NCI-H748 treated with DMSO at 0.1 percent for 48 hours (cell line): ENCODE data around the gene HOXB2.
A peak's percentile ranks its signal among the peaks of the same experiment; 100 is the strongest.

Source experiments
- DNase-seq: peaks from one replicate; lab custom pipeline; 2025; lab: John Stamatoyannopoulos, UW

HOXB2 gene

GRCh38 chr17:48565925-48566710 lies 21.2 kb upstream of the HOXB2 start:
- no peak for DNase-seq

GRCh38 chr17:48565022-48565554 lies 20.2 kb upstream of the HOXB2 start:
- DNase-seq = no peak

GRCh38 chr17:48564188-48565021 lies 19.5 kb upstream of the HOXB2 start:
- DNase-seq = no peak

- DNase-seq = no peak
Measured at GRCh38 chr17:48563867-48564187, 18.9 kb upstream of the HOXB2 start.

DNA sequence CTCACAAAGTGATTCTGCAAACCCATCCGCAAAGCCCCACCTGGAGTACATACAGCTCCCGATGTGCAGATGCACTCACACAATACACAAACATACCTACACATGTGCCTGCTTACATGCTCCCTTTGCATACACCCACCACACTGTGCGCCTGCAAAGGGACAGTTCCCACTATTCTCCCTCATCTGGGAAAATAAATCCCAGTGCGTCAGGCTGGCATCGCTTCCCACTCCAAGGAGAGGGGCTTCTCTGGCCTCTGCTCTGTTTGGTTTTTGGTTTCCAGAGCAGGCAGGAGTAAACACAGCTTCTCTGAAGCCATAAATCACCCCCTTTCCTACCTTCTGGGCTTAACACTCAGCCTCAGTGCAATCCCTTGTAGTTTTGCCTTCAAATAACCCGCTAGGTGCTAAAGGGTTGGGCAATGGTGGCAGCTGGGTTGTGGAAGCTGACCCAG lies 18.5 kb upstream of the HOXB2 start:
- no peak for DNase-seq

DNA sequence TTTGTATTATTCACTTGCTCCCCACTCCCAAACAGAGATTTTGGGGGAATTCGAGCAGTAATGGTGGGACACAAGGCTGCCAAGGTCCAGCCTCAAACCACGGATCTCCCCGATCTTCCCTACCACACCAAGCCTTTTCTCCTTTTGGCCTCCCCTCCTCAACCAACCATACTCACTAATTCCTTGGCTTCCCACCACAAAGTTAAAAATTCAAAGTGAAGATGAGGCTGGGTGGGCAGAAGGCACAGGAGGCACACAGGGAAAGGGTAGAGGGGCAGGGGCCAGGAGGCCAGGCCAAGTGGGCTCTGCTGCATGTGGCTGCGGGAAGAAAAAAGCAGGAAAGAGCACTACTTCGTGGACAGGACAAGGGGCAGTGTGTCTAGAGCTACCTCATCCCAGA lies 18.0 kb upstream of the HOXB2 start:
- no peak for DNase-seq

DNA sequence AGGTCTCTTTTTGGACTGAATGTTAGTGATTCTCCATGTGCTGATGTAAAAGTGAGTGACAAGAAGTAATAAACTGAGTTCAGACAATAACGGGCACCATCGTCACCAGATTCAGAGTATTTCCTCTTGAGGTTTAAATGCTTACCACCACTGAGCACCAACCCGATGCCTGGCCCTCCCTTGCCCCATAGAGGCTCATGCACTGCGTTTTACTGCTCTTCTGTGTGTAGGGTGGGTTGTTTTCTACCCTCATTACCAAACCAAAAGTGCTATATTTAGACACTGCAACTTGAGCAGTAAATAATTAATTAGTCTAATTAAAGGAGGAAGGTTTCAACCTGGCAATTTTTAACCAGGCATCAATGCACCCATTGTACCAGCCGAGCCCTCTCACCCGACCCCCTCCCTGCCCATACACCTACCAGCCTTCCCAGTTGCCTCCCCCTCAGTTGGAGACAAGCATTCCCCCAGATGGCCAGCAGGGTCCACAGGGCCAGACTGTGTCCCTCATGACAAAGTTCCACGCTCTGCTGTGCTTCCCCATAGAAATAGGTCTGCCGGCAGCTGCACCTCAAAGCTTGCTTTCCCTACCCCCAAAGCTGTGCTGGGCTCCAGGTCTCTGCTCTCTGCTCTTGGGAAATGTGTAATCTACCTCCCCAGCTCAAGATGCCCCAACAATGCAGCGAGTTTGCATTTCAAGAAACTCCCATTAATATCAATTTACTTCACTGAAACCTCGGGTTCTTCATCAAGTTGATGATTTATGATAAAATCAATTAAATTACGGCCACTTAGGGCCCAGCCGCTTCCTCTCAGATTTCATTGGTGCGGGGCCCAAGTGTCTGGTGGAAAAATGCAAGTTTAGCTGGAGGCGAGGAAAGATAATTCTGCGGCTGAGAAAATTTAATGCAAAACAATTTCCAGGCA lies 17.2 kb upstream of the HOXB2 start:
- DNase-seq = no peak

DNA sequence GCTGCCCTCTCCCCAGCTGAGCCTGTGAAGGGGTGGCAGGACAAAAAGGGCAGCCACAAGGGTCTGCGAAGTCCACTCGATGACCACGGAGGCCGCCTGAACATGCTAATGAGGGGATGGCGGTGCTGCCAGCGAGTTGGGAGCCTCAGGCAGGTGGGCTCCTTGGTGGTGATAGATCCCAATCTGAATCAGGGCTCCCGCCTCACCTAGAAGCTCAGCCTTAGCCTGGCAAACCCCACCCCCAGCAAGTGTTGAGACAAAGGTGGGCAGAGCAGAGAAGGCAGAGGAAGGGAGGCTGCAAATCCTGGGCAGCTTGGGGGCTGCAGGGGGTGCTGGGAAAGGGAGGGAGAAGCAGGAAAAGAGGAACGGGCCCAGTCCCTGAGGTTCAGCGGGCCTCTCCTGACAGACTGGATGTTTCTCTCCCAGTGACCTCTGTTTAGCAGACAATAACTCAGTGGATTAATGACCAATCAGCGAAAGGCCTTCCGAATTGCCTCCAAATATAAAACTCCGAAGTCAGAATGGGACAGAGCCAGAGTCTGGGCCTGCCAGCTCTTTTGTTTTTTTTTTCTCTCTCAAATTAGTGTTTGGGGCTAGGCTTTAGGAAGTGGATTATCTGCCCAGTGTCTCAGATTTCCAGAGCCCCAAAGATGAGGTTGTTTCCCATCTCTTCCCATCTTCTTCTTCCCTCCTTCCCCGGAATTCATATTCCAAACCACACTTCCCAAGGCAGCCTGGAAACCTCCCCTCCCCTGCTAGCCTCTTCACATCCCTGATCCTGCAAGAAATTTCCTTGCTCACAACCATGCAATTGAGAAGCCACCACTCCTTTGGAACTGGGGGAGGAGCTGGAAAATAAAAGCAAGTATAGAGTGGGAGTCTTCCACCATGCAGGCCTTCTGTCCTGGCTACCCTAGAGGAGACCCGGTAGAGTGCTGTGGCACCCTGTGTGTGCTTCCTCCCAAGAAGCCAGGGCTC lies 15.2 kb upstream of the HOXB2 start:
- no peak for DNase-seq

DNA sequence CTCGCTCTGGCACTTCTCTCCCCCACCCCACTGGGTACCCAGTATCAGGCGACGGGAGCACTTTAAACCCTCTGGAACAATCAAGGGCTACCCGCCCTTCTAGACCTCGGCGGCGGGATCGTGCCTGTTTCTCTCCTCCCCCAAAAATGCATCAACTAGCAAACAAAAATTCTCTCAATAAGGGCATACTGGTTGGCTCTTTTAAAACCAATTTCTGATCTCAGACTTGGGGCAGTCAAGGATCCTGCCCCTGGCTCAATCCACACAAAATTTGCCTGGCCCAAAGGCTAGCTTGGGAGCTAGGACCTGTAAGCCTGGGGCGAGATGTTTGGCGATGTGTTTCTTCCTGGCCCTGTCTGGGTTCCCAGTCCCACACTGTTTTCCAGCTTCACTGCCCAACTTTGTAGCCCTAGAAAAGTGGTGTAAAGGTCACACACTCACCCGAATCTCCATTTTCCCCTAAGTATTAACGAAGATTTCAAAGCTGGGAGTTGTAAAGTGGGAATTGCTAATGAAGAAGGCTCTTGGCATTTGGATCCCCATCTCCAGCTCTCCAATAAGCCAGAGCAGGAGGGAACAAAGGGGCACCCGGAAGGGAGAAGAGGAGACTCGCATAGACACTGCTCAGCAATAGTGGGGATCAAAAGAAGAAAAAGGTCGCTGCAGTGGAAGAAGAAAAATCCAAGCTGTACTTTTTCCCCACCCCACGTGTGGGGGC lies 14.4 kb upstream of the HOXB2 start:
- DNase-seq = no peak

GRCh38 chr17:48558831-48559121 lies 13.9 kb upstream of the HOXB2 start:
- no peak for DNase-seq

DNA sequence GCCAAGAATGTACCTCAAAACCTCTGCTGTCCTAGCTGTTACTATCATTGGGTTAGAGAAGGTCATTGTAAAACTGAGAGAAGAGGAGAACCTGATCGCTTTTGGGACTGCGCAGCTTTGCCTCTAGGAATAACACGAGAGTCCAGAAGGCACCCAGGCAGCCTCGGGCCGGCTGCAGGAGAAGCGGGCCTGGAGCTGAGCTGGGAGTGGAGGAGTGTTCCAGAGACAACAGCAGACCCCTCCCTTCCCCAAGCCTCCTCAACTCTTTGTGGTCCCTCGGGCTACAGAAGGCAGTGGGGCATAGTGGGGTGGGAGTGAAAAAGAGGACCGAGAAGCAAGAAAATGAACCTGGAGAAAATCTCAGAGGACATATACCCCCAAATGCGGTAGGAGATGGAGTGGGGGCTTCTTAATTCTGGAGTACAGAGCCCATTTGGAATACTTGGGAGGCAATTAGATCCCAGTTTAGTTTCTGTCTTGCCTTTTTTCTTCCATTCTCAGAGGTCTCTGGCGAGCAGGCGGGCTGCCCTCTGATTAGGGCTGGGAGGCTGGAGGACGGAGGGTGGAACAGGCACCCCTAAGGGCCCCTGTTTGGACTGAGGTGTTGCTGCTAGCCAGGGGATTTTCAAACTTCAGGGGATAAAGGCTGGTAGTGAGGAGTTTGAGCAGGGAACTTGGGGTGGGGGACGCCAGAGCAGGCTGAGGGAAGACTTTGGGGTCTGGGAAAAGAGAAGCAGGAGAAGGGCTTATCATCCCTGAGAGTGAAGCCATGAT lies 13.3 kb upstream of the HOXB2 start:
- DNase-seq = no peak

DNA sequence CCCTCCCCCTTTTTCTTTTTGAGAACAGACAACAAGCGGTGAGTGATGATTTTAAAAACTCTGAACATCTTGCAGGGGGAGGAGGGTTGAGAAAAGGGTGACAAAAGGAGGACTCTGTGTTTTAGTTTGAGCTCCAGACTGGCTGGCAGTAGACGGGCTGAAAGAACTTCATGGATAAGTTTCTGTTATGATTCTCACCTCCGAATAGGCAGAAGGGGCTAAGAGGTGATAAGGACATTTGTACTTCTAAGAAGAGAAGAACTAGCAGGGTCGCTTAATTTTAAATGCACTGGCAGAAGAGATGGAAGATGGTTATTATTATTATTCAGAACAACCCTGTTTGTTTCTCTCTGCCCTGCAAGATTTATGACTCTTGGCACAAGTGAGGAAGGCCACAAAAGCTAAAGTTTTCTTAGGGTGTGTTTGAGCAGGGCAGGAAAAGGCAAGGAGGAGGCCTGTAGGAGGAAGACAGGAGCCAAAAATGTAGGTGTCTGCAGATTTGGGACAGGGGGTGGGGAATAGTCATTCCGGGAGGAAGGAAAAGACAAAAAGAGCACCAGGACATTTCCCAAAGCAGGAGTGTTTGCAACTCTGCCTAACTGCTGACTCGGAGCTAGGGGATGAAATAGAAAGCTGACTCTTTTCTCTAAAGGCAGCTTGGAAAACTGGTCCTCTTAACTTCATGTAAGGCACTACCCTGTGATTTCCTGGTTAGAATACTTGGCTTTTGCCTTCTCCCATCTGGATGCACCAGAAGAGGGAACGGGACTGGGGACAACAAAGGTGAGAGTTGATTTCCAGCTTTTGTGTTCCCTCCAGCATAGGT lies 11.9 kb upstream of the HOXB2 start:
- no peak for DNase-seq

DNA sequence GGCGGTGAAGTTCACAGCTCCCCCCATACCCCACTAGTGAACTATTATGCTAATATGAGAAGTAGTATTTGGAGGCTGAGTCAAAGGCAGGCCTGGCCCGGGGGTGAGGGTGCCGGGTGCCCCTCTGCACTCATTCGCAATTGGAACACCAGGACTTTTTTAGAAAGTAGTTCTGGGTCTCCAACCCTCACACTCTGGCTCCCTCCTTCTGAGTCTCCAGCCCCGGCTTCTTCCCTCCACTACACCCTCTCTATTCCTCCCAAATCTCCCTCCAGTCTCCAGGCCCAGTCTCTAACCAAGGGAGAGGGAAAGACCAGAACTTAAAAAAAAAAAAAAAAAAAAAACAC lies 11.3 kb upstream of the HOXB2 start:
- no peak for DNase-seq

DNA sequence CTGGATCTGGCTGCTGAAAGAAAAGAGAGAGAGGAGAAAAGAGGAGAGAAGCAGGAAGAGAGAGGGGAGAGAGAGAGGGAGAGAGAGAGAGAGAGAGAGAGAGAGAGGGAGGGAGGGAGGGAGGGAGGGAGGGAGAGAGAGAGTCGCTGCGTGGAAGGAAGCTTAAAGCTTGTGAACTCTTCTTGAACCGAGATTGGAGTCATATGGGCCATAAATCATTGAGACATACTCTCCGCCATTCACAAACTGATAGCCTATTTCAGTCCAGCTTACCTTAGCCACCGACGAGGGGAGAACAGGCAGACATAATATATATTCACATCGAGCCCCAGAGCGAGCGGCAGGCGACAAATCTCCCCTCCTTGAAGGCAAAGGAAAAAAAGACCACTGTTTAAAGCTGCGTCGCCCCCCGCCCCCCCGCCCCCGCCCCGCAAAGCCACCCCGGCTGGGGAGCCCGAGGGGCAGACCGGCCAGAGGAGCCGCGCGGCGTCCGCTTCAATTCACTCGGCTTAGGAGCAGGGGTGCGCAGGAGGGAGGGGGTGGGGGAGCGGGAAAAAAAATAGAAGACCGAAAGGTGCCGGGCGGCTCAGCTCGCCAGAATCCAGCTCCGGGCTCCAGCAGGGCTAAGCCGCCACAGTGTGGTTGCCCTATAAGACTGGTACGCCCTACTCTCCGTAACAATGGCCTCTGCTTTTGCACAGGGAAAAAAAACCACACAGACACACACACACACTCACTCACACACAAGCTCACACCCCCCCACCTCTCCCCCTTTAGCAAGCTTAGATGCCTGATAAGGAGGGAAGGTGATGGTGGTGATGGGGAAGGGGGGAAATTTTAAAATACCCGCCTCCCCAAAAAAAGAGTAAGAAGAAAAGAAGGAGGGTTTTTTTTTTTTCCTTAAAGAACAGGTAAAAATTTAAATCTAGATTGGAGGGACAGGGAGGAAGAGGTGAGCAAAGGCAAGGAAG lies 10.6 kb upstream of the HOXB2 start:
- DNase-seq = peak; percentile 52

- peak; percentile 29 for DNase-seq
Measured at GRCh38 chr17:48554412-48555257, 9.7 kb upstream of the HOXB2 start.

- DNase-seq = no peak
Measured at GRCh38 chr17:48553826-48554225, 8.9 kb upstream of the HOXB2 start.

- DNase-seq = no peak
Measured at GRCh38 chr17:48553190-48553547, 8.3 kb upstream of the HOXB2 start.
